Measurements from ENCODE around the gene CGREF1.
A peak's percentile ranks its signal among the peaks of the same experiment; 100 is the strongest.
"Not testable (repeated sequence)": the region's sequence is repeated elsewhere in the genome, so short reads cannot be mapped to it uniquely, and the experiment has no call there.

CGREF1 gene

GRCh38 chr2:27138111-27138510 lies 19.2 kb upstream of the CGREF1 start:
- DNase-seq (ENCODE audit: extremely low spot score, insufficient read length, low read depth): no peak
- no peak for FAIRE-seq

- FAIRE-seq: no peak
- no peak for DNase-seq (ENCODE audit: extremely low spot score, insufficient read length, low read depth)
These were observed 18.5 kb upstream of the CGREF1 start for GRCh38 chr2:27137322-27137935.

- DNase-seq (ENCODE audit: extremely low spot score, insufficient read length, low read depth) (no peak), FAIRE-seq (no peak)
These were observed 17.8 kb upstream of the CGREF1 start for GRCh38 chr2:27136751-27137150.

GRCh38 chr2:27135478-27135955 lies 16.6 kb upstream of the CGREF1 start:
- FAIRE-seq (no peak), DNase-seq (ENCODE audit: extremely low spot score, insufficient read length, low read depth) (no peak)

- no peak for DNase-seq (ENCODE audit: extremely low spot score, insufficient read length, low read depth)
- FAIRE-seq: no peak
These were observed 16.0 kb upstream of the CGREF1 start for GRCh38 chr2:27134781-27135477.

- peak; percentile 98 for FAIRE-seq
- DNase-seq (ENCODE audit: extremely low spot score, insufficient read length, low read depth): peak; percentile 99
These were observed 15.2 kb upstream of the CGREF1 start, which contains the start of gene PREB for GRCh38 chr2:27133905-27134780. Gene PREB, minus strand, starts transcription at chr2:27134636. Its CDS starts 215 bp downstream, at chr2:27134421.

- DNase-seq (ENCODE audit: extremely low spot score, insufficient read length, low read depth): no peak
- no peak for FAIRE-seq
These were observed 14.4 kb upstream of the CGREF1 start for GRCh38 chr2:27133195-27133875.

GRCh38 chr2:27131429-27131828 lies 12.5 kb upstream of the CGREF1 start:
- FAIRE-seq (no peak), DNase-seq (ENCODE audit: extremely low spot score, insufficient read length, low read depth) (no peak)

- DNase-seq (ENCODE audit: extremely low spot score, insufficient read length, low read depth): no peak
- FAIRE-seq: no peak
These were observed 11.5 kb upstream of the CGREF1 start for GRCh38 chr2:27130396-27130795.

- no peak for DNase-seq (ENCODE audit: extremely low spot score, insufficient read length, low read depth)
- FAIRE-seq: no peak
These were observed 10.0 kb upstream of the CGREF1 start for GRCh38 chr2:27128668-27129571.

- no peak for FAIRE-seq
- no peak for DNase-seq (ENCODE audit: extremely low spot score, insufficient read length, low read depth)
These were observed 9.1 kb upstream of the CGREF1 start for GRCh38 chr2:27127883-27128667.

- no peak for FAIRE-seq
These were observed 7.4 kb upstream of the CGREF1 start for GRCh38 chr2:27126252-27126710.

GRCh38 chr2:27125104-27125503 lies 6.2 kb upstream of the CGREF1 start:
- no peak for FAIRE-seq
- no peak for DNase-seq (ENCODE audit: extremely low spot score, insufficient read length, low read depth)

More at GRCh38 chr2:27126252-27126710, 7.4 kb upstream of the CGREF1 start:
- no peak for DNase-seq (ENCODE audit: extremely low spot score, insufficient read length, low read depth)

- no peak for FAIRE-seq
These were observed 4.6 kb upstream of the CGREF1 start, which contains the start of gene ABHD1 for GRCh38 chr2:27123302-27124150. Gene ABHD1, plus strand, starts transcription at chr2:27123815. Its CDS starts 134 bp downstream, at chr2:27123949.

GRCh38 chr2:27122791-27123190 lies 3.9 kb upstream of the CGREF1 start:
- no peak for FAIRE-seq
- no peak for DNase-seq (ENCODE audit: extremely low spot score, insufficient read length, low read depth)

More at GRCh38 chr2:27123302-27124150, 4.6 kb upstream of the CGREF1 start, which contains the start of gene ABHD1:
- no peak for DNase-seq (ENCODE audit: extremely low spot score, insufficient read length, low read depth)

GRCh38 chr2:27121906-27122305 lies 3.0 kb upstream of the CGREF1 start:
- no peak for FAIRE-seq
- no peak for DNase-seq (ENCODE audit: extremely low spot score, insufficient read length, low read depth)

GRCh38 chr2:27119330-27119670 lies 372 bp upstream of the CGREF1 start:
- FAIRE-seq; DNase-seq (ENCODE audit: extremely low spot score, insufficient read length, low read depth): not testable (repeated sequence)

Measured in GM18507 (cell line).